NCI-H1105 (cell line): ENCODE results near the gene PLEK2.
"Not testable (repeated sequence)": the region's sequence is repeated elsewhere in the genome, so short reads cannot be mapped to it uniquely, and the experiment has no call there.

Experiments used
- DNase-seq: peaks from one replicate; lab custom pipeline; 2025; lab: John Stamatoyannopoulos, UW

The PLEK2 gene

DNA sequence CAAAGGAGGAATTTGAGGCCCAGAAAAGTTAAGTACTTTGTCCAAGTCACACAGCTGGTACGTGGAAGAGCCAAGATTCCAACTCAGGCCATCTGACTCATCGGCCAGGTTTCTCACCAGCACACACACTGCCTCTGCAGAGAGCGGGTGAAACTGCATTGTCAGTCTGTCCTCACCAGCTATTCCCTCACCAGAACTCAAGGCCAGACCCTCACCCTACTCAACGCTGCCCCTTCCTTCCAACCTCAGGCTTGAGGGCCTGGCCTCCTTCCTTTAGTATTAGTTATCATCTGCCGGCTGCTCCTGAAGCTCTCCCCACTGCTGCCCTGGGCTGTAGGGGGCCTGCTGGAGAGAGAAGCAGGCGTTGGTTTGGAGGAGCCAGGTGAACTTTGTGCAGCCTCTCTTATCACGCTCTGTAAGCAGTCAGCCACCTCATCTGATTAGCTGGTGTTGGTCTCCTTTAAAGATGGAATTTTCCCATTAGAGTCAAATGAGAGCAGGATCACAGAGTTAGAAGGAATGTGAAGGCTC is 16.6 kb upstream of the PLEK2 start:
- no peak for DNase-seq

DNA sequence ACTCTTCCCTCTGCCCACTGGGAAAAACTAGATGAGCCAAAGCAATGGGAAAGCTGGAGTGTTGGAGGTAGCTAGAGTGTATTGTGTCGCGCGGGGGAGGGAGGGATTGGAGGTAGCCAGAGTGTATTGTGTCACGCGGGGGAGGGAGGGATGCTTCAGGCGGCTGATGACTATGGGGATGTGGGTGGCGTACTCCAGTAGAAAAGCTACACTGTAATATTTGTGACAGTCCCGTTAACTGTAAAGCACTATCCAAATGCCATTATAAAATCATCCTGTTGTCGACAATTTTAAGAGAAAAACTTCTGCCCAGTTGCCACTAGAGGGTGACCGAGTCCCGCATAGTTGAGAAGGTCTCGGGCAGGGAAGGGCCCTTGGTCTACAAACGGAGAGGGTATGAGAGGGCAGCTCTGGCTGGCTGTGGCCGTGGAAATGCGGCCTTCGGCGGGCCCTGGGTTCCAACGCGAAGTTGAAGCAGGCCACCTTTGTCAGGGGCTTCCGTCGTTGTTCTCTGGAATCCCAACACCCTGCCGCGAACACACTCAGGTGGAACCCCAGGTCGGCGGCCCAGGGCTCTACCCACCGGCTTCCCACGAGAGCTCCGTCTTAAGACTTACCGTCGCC is 15.1 kb upstream of the PLEK2 start:
- DNase-seq = peak; percentile 62

DNA sequence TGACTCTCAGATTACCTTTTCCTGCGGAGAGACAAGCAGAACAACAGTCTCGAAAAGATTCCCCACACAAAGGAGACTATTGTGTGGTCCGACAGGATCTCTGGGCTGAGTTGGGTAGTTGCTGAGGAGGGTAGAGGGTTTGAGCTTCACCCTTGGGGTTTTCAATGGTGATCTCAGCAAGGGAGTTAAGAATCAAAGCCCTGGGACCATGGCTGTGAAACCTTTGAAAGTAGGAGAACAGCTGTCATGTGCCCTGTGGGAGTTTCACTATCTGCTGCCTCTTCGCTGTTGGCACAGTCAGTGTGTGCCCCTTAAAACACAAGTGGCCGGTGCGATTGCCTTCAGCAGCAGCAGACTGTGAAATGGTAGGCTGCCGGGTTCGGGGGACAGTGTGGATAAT is 14.2 kb upstream of the PLEK2 start:
- no peak for DNase-seq

DNA sequence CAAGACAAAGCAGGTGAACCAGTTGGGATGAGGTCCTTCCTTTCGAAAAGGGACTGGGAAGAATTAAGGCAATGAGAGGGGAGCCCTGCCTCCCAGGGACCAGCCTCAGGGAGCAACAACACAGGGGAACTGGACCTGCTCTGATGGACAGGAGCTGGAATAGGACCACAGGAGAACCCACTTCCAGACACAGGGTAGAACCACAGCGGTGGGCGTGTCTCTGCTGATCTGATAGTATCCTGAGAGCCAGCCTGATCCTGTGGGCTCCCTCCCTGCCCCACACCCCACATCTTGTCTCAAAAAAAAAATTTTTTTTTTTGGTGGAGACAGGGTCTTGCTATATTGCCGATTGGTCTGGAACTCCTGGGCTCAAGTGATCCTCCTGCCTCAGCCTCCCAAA is 13.6 kb upstream of the PLEK2 start:
- DNase-seq = no peak

DNA sequence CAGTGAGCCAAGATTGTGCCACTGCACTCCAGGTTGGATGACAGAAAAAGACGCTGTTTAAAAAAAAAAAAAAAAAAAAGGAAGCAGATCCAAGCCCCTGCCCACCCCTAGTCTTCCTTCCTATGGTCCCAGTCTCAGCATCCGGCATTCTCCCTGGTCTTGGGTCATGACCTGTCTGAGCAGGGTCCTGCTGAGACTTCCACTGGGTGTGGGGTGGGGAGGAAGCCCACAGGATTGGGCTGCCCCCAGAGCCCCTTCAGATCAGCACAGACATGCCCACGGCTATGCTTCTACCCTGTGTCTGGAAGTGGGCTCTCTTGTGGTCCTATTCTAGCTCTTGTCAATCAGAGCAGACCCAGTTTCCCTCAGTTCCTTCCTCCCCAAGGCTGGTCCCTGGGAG is 12.6 kb upstream of the PLEK2 start:
- DNase-seq = no peak

DNA sequence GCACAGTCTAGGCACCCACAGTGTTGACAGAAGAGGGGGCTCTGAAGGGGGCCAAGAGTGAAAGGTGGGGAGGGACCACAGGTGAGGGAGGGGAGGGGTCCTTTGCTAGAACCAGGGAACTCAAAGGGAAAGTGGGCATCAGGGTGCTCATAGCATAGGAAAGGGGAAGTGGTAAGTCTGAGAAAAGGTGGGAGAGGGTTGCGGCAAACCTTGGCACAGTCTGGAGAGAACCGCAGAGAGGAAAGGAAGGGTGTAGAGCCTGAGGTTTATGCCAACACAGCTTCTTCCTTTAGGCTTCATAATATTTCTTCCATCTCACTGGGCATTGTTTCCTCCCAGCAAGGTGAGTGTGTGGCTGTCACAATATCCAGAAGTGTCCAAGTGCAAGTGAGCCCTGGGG is 11.5 kb upstream of the PLEK2 start:
- DNase-seq = no peak

DNA sequence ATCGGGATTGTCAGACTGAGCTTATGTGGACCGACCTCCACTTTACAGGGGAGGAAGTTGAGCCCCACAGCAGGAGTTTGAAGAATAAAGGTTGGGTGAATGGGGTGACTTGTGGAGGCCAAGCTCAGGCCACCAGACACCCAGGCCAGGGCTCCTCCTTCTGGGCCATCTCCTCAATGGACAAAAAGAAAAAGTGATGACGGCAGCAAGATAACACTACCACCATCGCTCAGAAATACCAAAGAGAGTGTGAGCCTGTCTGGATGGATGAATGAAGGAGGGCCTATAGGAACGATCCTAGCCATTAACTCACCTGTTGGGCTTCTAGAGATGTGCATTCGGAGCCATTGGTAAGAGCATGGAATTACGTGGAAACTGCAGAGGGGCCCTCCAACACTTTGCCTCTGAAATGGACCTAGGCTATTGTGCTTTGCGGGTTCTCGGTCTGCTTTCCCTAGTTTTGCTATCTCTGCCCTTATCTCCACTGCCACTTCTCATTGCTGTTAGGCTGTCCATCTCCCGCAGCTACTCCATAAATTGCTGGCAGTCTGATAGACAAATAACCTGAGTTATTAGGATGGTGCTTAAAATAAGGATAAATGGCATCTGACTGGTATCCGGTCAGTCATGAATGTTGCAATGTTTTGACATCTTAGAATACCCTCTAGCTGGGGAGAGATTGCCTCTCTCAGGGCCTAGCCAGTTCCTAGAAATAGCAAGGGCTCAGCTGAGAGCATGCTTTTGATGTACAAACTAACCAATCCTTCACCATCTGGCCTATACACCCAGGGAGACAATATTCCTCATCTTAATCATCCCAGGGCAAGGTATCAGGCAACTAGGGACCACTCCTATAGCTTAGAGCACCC is 9.6 kb upstream of the PLEK2 start:
- no peak for DNase-seq

DNA sequence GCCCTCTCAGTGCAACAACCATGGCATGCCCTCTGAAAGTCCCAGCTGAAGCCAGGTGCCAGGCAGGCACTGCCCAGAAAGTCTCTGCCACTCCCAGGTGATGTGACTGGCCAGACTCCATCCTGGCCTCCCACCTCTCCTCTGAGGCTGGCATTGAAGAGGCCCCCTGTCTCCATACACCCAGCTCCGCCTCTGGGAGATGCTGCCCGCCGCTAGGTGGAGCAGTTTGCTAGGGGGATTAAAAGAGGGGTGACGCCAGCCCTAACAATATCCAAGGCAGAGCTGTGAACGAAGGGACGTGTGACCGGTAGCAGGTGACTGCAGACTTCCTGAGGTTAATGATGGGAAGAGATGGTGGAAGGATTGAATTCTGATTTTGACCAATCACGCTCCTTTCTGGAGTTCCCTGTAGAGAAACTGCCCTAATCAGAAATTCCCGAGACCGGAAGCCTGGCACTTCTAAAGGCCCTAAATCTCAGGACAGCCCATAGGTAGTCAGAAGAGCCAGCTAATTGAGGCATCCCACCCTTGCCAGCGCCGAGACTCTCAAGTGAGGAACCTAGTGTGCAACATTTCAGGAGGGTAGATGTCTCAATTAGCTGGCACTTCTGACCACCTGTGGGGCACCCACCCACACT is 8.3 kb upstream of the PLEK2 start:
- DNase-seq = no peak

DNA sequence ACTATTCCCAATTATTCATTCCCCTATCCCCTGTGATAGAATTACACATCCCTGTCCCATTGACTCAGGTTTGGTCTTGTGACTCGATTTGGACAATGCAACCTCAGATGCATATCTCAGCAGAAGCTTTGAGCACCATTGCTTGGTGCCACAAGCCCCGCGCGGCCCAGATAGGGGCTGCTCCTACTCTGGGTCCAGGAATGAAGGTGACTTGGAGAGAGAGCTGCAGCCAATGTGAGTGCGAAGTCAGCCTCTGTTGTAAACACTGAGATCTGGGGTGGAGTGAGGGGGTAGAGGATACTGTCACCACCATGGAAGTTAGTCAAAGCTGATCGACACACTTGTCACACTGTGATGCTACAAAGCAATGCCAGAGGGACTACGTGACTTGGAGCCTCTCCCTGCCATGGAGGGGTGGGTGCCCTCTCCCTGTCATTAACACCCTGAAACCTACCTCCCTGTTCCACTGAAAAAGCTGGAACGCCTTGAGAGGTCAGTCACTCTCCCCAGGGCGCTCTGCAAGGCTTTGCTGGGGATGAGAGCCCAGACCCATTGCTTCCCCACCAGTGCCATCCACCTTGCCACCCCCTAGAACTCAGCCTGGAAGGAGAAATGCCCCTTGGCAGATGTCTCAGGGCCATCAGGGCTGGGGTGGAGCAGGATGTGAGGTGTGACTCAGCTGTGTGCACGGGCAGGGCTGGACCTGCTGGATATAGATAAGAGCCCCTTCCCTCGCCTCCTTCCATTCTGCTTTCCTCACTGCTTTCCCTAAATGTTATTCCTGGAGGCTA is 6.6 kb upstream of the PLEK2 start:
- no peak for DNase-seq

DNA sequence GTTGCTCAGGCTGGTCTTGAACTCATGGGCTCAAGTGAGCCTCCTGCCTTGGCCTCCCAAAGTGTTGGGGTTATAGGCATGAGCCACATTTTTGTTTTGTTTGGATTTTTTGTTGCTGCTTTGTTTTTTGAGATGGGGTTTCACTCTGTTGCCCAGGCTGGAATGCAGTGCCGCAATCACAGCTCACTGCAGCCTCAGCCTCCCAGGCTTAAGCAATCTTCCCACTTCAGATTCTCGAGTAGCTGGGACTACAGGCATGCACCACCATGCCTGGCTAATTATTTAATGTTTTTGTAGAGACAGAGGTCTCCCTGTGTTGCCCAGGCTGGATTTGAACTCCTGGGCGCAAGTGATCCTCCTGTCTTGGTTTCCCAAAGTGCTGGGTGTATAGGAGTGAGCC is 5.7 kb upstream of the PLEK2 start:
- DNase-seq = no peak

DNA sequence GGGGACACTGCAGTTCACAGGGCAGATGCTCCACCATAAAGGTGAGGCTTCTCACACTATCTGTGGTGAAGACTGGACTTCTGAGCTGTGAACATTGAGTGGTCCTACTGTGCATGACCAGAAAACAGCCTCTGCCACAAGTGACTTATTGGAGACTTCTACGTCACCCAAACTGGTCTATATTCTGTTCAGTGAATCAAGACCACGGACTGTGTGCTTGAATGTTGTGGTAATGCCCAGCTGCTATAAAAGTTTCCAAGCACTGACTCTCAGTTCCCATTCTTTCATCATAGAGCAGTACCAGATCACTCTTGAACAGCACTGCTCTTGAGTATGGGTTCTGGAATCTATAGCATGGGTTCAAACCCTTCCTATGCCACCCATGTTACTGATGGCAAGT is 4.8 kb upstream of the PLEK2 start:
- DNase-seq = no peak

DNA sequence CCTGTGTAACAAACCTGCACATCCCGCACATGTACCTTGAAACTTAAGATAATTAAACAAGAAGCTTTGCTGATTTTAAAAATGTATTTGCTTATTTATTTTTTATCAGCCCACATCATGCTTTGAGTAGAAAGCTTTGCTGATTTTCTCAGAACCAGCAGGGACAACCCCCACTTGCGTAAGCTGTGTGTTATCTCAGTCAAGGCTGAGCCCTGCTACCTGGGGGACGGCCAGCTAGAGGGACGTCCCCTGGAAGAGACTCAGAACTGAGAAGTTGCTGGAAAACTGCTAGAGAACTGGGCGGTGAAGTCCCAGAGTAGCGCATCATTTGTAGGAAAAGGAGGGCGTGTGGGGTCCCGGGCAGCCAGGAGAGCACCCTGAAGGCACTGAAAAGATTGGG is 4.1 kb upstream of the PLEK2 start:
- DNase-seq = no peak

DNA sequence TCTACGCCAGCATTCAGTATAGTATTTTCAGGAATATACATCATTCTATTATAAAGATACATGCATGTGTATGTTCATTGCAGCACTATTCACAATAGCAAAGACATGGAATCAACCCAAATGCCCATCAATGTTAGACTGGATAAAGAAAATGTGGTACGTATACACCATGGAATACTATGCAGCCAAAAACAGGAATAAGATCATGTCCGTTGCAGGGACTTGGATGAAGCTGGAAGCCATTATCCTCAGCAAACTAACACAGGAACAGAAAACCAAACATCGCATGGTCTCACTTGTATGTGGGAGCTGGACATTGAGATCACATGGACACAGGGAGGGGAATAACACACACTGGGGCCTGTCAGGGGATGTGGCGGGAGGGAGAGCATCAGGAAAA is 3.6 kb upstream of the PLEK2 start:
- DNase-seq = not testable (repeated sequence)

DNA sequence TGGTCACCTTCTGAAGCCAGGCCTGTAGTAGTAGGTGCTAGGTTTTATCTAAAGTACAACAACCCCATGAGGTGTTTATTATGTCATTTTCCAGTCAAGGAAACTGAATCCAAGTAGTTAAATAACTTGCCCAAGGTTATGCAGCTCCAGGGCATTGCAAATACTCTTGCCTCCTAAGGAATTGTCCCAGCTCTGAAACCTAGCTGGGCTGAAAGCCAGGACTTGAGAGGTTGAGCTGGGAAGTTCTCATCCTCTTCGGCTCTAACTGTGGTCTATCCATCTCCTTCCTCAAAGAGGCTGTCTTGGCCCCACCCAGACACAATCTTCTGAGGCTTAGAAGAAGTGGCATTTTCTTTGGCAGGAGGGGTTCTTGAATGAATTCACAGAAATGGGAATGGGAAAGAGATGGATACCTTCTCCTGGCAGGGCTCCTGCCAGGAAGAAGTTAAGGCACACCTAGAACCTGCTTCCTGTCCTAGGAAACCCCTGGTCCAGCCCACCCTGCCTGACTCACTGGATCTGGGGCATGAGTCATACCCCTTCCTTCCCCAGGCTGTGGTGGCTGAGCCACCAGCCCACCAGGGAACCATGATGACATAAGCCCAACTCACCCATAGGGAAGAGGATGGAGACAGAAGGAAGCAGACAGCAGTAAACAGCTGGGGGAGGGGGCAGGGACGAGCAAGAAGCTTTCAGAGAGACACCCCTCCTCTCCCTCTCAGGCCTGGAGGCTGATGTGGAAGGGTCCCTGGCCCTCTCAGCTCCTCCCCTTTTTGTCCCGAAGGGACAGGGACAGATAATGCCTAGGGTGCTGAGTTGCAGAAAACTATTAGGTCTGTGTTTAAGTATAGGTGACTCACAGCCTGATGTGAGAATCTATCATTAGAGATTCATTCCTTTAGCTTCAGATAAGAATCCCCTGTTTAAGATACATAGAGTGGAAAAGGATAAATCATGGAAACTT is 2.1 kb upstream of the PLEK2 start:
- no peak for DNase-seq

DNA sequence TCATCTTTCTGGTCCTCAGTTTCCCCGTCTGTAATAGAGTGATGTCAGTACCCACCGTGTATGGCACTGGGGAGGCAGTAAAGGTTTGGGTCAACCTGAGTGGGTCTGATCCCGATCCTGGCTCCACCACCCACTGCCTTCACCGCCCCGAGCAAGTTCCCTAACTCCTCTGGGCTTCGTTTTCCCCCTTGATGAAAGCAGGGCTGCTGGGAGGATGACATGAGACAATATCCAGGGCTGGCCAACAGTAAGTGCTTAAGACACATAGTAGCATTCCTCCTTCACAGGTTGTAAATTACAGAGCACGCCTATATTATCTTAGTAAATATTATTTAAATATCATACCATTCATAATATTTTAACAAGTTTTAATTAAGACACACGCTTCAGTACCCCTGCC is 595 bp downstream of the PLEK2 start:
- no peak for DNase-seq

DNA sequence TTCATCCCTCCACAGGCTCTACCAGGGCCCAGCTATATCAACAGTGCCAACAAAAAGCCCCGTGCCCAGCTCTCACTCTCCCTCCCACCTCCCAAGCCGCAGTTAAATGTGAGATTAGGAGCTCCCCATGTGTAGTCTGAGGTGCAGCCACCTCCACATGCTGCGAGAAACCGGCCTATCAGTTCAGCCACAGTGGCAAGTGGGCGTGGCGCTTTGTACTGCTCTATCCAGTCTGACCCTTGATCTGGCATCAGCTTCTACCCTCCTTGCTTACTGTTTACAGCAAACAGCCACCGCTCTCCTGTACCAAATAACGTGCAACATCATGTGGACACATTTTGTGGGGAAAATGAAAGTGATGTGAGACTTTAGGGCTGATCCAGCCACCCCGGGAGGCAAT is 1.7 kb downstream of the PLEK2 start:
- no peak for DNase-seq

DNA sequence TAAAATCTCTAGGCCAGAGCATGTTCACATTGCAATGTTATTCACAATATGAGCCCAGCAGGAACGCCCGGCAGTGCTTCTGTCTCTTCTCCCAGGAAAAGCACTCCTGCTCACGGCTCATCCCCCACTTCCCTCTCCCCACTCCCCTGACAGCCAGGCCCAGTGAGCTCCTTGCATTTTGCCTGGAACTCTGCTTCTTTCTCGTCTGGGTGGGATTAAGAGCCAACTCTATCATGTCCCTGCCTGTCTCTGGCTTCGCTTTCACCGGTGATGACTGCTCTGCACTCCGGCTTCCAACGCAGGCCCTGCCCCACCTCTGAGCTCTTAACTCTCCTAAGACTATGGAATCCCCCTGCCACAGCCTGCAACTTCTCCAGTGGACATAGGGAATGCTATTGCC is 2.5 kb downstream of the PLEK2 start:
- DNase-seq = no peak

DNA sequence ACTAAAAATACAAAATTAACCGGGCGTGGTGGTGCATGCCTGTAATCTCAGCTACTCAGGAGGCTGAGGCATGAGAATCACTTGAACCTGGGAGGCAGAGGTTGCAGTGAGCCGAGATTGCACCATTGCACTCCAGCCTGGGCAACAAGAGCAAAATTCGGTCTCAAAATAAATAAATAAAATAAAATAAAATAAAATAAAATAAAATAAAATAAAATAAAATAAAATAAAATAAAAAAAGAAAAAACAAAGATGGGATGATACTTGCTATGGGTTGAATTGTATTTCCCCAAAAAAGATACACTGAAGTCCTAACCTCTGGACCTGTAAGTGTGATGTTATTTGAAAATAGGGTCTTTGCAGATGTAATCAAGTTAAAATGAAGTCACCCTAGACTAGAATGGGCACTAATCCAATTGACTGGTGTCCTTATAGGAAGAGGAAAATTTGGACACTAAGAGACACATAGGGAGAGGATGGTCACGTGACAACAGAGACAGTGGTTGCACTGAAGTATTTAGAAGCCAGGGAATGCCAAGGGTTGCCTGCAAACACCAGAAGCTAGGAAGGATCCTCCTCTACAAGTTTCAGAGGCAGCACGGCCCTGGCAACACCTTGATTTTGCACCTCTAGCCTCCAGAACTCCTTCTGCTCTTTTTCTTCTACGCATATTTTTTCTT is 3.7 kb downstream of the PLEK2 start:
- not testable (repeated sequence) for DNase-seq

DNA sequence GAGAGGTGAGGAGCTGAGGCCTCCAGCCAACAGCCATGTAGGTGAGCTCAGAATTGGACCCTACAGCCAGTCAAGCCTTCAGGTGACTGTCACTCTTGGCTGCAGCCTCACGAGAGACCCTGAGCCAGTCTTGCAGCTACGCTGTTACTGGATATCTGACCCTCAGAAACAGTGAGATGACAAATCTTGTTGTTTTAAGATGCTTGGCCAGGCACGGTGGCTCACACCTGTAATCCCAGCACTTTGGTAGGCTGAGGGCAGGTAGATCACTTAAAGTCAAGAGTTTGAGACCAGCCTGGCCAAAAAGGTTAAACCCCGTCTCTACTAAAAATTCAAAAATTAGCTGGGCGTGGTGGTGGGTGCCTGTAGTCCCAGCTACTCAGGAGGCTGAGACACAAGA is 6.2 kb downstream of the PLEK2 start:
- no peak for DNase-seq

DNA sequence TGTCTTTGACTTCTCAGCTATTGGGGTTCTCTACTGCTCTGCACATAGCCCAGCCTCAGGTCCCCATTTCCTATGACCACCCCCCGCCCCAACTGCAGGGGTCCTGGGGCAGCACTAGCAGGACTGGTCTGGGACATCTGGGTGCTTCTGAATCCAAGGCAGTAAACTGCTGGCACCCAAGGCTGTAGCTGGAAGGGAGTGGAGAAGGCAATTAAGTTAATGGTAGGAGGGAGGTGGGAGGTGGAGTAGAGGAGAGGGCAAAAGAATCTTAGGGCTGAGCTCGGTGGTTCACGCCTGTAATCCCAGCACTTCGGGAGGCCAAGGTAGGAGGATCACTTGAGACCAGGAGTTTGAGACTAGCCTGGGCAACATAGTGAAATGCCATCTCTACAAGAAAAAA is 11.5 kb downstream of the PLEK2 start:
- no peak for DNase-seq

DNA sequence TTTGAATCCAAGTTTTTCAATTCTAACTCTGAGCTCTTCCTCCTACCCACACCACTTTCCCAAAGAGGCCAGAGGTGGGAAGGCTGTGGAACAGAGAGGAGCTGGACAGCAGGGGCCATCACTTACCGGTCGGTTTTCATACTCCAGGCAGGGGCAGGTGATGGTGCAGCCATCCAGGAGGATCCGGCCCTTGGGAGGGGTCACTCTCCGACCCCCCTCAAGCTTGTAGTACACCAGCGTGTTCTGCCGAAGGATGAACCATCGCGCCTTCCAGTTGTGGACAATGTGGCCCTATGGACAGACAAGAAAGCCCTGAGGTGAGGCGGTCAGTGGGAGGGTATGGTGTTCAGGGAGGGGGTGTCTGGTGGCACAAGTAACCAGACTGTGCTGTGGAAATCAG is 14.4 kb downstream of the PLEK2 start:
- no peak for DNase-seq
